Mucosa of descending colon (tissue), 3 donors: ENCODE results near the gene SUCLG2. TPM values are rescaled to one million over a fixed set of nuclear protein-coding genes. Genes with fewer than 3 reads are reported as not detected.
A peak's percentile ranks its signal among the peaks of the same experiment; 100 is the strongest.

Experiments
- ATAC-seq: fragments of 200-7000 bp; cut with Tn5 transposase; one replicate; pipeline ENCODE4 v1.9.1; 2020; ENCODE audit warnings: mild to moderate bottlenecking, moderate library complexity
- DNase-seq, 3 donors: peaks; one replicate each; pipeline ENCODE4 v3.0.0-alpha.2; 2020
- H3K36me3 ChIP-seq: fragments of 200-600 bp; one replicate; pipeline ENCODE4 v1.8.0; 2021; ENCODE audit warnings: low read depth, mild to moderate bottlenecking
- H3K4me1 ChIP-seq: fragments of 200-600 bp; one replicate; pipeline ENCODE4 v1.8.0; 2021; ENCODE audit warnings: low read depth, mild to moderate bottlenecking
- H3K4me3 ChIP-seq: fragments of 200-600 bp; one replicate; pipeline ENCODE4 v1.8.0; 2021; ENCODE audit warnings: mild to moderate bottlenecking
- H3K9me3 ChIP-seq: fragments of 200-600 bp; one replicate; pipeline ENCODE4 v1.8.0; 2021; ENCODE audit warnings: mild to moderate bottlenecking
- intact Hi-C, 2 donors: fragments of 100-400 bp; cut with DNase I in 1 of 2; cut with micrococcal nuclease in 1 of 2; formaldehyde crosslinking; loops; one replicate each; pipeline versions ENCODE4 v1.11.0 to v1.11.1; 2022; cut with DNase I, micrococcal nuclease
- total RNA-seq, 3 donors: library from RNA; stranded (reverse); fragmentation: NEBNext Ultra II Directional in 2 of 3; extraction: Animal tissue kit (Norgen Biotek cat#: 25700) in 2 of 3; gene quantifications; one replicate each; pipeline versions ENCODE4 v1.2.1 to v1.2.4, GENCODE V29; 2021 to 2023
- TF ChIP-seq, protein P1 (sequence below): fragments of 200-600 bp; IDR thresholded peaks from one replicate; pipeline ENCODE4 v1.8.0; 2022; ENCODE audit warnings: antibody characterized with exemption, mild to moderate bottlenecking
- donor health status: DM: no; HTN: no; CAD: no; lungs with moderate emphysema.
- donor health status: DM: no; HTN: no; CAD: no.
- donor health status: DM: no; HTN: yes; CAD: no.

SUCLG2 gene
- total RNA-seq, 3 donors from 2014 or later = 136 to 238 (median 153) TPM

DNA sequence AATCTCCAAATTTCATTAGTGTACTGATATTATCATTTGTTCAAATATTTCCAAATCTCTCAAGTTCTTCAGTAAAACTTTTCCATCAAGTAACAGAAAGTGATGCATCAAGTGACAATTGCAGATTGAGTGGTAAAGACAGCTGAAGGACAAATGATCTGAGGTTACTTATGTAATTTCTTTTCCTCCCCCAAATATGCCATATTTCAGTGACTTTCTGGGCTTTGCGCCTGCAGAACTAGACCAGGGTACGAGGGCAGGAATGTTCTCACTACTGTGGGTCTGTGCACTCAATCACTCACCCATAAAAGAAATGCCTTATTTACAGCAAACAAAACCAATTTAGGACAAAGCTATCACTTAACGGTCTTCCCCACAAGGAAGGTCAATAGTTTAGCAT, 4.7 kb downstream of the SUCLG2 start:
- Histone ChIP-seq H3K36me3 (no peaks in the 10 kb centered on the region), H3K4me1 (peaks cover 56% of the 10 kb centered on the region), H3K4me3 (no peak overlapping the region), H3K9me3 (no peaks in the 10 kb centered on the region)
- DNase-seq = no peak
- TF ChIP-seq, protein P1, sequence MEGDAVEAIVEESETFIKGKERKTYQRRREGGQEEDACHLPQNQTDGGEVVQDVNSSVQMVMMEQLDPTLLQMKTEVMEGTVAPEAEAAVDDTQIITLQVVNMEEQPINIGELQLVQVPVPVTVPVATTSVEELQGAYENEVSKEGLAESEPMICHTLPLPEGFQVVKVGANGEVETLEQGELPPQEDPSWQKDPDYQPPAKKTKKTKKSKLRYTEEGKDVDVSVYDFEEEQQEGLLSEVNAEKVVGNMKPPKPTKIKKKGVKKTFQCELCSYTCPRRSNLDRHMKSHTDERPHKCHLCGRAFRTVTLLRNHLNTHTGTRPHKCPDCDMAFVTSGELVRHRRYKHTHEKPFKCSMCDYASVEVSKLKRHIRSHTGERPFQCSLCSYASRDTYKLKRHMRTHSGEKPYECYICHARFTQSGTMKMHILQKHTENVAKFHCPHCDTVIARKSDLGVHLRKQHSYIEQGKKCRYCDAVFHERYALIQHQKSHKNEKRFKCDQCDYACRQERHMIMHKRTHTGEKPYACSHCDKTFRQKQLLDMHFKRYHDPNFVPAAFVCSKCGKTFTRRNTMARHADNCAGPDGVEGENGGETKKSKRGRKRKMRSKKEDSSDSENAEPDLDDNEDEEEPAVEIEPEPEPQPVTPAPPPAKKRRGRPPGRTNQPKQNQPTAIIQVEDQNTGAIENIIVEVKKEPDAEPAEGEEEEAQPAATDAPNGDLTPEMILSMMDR = no peak
- no peak for ATAC-seq
- intact Hi-C loops = no loop called here

DNA sequence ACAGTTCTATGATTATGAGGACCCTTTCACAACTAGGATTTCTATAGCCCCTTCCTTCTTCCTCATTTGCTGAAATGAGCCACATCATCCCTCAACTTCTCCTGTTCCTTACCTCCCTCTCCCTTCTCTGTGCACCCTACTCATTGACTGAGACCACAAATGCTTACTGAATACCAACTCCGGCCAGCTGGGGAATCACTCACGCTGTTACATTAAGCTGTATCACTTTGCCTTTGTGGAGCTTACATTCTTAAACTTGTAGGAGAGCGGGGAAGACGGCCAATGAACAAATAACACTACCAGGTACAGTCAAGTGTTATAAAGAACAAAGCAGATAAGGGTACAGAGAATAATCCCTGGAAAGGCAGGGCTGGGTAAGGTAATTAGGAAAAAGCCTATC, 5.7 kb downstream of the SUCLG2 start:
- ATAC-seq = peak; percentile 40

DNA sequence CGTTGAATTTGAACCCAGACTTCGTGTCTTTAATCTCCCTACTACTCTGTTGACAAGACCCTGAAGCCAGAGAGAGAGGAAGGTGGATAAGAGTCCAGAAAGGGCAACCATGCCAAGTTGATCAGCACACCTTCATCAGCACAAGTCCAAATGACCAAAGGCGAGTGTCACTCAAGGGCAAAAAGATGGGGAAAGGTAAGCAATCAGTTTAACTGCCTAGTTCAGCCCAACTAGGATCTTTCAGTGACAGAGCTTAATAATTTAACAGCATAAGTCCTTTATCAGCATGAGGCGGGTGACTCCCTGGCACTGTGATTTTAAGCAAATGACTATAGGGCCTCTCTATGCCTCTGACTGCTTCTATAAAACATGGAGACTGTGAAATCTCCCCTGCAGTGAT, 6.2 kb downstream of the SUCLG2 start:
- intact Hi-C loops = no loop called here
- DNase-seq (peak in 1 of 3 donors; percentile 29), ATAC-seq (peak; percentile 68)
- TF ChIP-seq, protein P1 = no peak
- no peaks in the 10 kb centered on the region for H3K9me3 ChIP-seq
- no peak overlapping the region for H3K4me3 ChIP-seq
- no peaks in the 10 kb centered on the region for H3K36me3 ChIP-seq
- H3K4me1 ChIP-seq = peaks cover 54% of the 10 kb centered on the region

More for the DNA sequence above, 5.7 kb downstream of the SUCLG2 start:
- H3K4me1 ChIP-seq = peaks cover 58% of the 10 kb centered on the region
- no peaks in the 10 kb centered on the region for H3K9me3 ChIP-seq
- H3K36me3 ChIP-seq = no peaks in the 10 kb centered on the region
- intact Hi-C loops = no loop called here
- H3K4me3 ChIP-seq = no peak overlapping the region
- TF ChIP-seq, protein P1 = no peak
- peak in 1 of 3 donors; percentile 25 for DNase-seq

DNA sequence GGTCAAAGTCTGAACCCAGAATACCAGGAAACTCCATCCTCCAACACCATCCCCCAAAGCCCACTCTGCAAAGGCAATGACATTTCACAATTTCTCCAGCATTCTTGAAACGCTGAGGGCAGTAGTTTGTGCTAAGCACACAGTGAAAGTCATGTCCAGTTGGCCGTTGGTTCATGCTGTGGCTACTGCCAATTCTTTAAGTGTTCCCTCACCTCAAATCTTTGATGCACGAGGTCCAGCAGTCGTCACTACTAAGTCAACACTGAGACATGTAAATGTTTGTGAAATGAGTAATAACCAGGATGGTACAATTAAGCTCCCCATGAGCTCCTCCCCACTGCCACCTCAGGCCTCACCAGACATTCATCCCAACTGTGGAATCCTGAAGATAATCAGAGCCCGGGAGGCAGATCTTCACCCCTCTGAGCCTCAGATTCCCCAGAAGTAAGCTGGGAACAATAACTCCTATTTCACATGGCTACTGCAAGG, 7.0 kb downstream of the SUCLG2 start:
- peak in 2 of 3 donors; percentile 30 to 34 for DNase-seq

DNA sequence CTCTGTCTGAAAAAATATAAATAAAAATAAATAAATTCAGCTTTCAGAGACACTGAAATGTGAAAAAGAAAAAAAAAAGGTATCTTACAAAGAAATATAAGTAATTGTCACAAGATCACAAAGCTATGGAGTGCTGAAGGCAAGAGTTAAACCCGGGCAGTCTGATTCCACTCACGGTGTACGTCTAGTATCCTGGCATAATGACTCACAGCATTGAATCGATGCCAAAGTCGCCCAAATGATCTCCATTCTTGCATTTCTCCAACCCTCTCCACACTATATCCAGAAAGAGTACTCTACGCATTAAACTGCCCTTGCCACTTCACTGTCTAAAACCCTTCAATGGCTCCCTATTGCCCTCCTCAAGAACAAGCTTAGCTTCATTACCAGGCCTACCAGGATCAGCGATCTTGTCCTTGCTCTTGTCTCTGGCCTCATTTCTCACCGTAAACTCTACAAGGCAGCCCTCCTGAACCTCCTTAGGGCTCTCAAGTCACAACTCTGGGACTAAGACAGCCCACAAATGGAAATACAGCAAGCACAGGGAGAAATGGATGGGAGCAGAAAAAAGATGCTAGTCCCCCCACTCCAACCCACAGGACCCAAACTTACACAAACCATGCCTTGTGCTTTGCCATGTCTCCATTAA, 7.7 kb downstream of the SUCLG2 start:
- peaks cover 45% of the 10 kb centered on the region for H3K4me1 ChIP-seq
- intact Hi-C loops = no loop called here
- no peak overlapping the region for H3K4me3 ChIP-seq
- no peaks in the 10 kb centered on the region for H3K36me3 ChIP-seq
- no peak for ATAC-seq
- TF ChIP-seq, protein P1 = no peak
- no peak for DNase-seq
- no peaks in the 10 kb centered on the region for H3K9me3 ChIP-seq

More for the DNA sequence above, 7.0 kb downstream of the SUCLG2 start:
- no peak overlapping the region for H3K4me3 ChIP-seq
- no peaks in the 10 kb centered on the region for H3K9me3 ChIP-seq
- peak; percentile 84 for ATAC-seq
- H3K4me1 ChIP-seq = peaks cover 50% of the 10 kb centered on the region
- no peaks in the 10 kb centered on the region for H3K36me3 ChIP-seq
- intact Hi-C loops = no loop called here
- TF ChIP-seq, protein P1 = no peak
